MM.1S (cell line): Measurements from ENCODE around the gene CHID1.

Experiments used
- EZH2 ChIP-seq: fragments of 300-600 bp; sonication (generic); optimal IDR thresholded peaks from 2 replicates; pipeline ENCODE3; 2017; ENCODE audit warnings: low read depth, mild to moderate bottlenecking, antibody characterized with exemption, low read length, mixed read lengths
- EZH2phosphoT487 ChIP-seq: fragments of 300-600 bp; sonication (generic); IDR thresholded peaks from 2 replicates; pipeline ENCODE4 v1.6.1; 2018; ENCODE audit warnings: antibody characterized with exemption, low read length
- TF ChIP-seq, protein P1 (sequence below): fragments of 300-600 bp; sonication (generic); IDR thresholded peaks from 2 replicates; pipeline ENCODE4 v1.5.1; 2016; ENCODE audit warnings: antibody characterized with exemption, low read length, mixed read lengths

DNA sequence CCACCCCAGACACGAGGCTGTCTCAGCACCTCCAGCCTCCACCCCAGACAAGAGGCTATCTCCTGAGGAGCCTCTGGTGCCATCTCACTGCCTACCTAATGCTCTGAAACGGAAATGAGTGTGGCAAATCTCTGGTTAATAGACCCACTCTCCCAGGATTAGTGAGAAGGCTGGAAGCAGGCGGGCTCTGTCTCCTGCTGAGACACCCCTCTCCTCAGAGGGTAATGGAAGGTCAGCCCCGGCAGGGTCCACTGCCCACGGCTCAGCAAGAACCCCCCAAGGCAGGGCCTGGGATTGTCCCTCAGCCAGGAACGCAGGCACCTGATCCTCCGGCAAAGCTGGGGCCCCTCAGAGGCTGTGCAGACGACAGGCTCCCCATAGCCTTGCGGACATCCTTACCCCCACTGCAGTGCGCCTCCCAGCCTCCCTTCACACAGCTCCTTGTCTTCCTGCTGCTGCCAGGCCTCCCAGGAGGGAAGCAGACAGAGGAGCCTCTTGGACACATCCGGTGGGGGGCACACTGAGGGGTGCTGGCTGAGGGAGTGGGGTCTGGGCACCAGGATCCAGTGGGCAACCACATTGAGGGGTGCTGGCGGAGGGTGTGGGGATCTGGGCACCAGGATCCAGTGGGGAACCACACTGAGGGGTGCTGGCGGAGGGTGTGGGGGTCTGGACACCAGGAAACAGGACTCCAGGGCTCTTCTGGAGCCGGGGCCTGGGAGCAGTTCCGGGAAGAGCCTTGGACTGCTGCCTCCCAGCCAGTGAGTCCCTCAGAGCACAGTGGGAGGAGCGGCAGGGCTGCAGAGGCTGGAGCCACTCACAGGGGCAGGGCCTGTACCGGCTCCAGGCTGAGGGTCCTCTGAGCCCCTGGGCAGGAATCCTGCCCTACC, 13.1 kb downstream of the CHID1 start:
- TF ChIP-seq, protein P1, sequence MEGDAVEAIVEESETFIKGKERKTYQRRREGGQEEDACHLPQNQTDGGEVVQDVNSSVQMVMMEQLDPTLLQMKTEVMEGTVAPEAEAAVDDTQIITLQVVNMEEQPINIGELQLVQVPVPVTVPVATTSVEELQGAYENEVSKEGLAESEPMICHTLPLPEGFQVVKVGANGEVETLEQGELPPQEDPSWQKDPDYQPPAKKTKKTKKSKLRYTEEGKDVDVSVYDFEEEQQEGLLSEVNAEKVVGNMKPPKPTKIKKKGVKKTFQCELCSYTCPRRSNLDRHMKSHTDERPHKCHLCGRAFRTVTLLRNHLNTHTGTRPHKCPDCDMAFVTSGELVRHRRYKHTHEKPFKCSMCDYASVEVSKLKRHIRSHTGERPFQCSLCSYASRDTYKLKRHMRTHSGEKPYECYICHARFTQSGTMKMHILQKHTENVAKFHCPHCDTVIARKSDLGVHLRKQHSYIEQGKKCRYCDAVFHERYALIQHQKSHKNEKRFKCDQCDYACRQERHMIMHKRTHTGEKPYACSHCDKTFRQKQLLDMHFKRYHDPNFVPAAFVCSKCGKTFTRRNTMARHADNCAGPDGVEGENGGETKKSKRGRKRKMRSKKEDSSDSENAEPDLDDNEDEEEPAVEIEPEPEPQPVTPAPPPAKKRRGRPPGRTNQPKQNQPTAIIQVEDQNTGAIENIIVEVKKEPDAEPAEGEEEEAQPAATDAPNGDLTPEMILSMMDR = no peak
- TF ChIP-seq EZH2 (no peak), EZH2phosphoT487 (no peak)
